Suppressor macrophage (primary cell): ENCODE results near the gene UBTD1.
"Not testable (repeated sequence)": the region's sequence is repeated elsewhere in the genome, so short reads cannot be mapped to it uniquely, and the experiment has no call there.

Source experiments
- DNase-seq, 4 experiments: peaks; one replicate each; pipeline ENCODE4 v3.0.0-alpha.2; 2020 to 2022
- total RNA-seq, 17 experiments: gene quantifications; one replicate each; lab custom pipeline; 2026; ENCODE audit warnings: mixed read lengths in 6 of 17, inconsistent platforms in 3 of 17; lab: John Stamatoyannopoulos, UW

Gene UBTD1
- 11.1 to 161 (median 48.7) reads per million in 17 experiments for total RNA-seq

- peak in 1 of 4 experiments; percentile 18 for DNase-seq
Observed at GRCh38 chr10:97498841-97499560, at the start of gene UBTD1. Gene UBTD1, plus strand, starts transcription at chr10:97498924. Its CDS starts 280 bp downstream, at chr10:97499204.

GRCh38 chr10:97450828-97451227, 47.9 kb upstream of the UBTD1 start:
- DNase-seq = no peak

- no peak for DNase-seq
Observed at GRCh38 chr10:97451605-97452004, 47.1 kb upstream of the UBTD1 start.

GRCh38 chr10:97452352-97452751, 46.4 kb upstream of the UBTD1 start:
- DNase-seq = no peak

- peak in 1 of 4 experiments; percentile 19 for DNase-seq
Observed at GRCh38 chr10:97454330-97455036, 44.2 kb upstream of the UBTD1 start.

- DNase-seq = no peak
Observed at GRCh38 chr10:97456034-97456685, 42.6 kb upstream of the UBTD1 start.

GRCh38 chr10:97456686-97457065, 42.0 kb upstream of the UBTD1 start:
- DNase-seq = no peak

GRCh38 chr10:97459111-97459510, 39.6 kb upstream of the UBTD1 start:
- no peak for DNase-seq

- DNase-seq = no peak
Observed at GRCh38 chr10:97459933-97460332, 38.8 kb upstream of the UBTD1 start.

- DNase-seq = no peak
Observed at GRCh38 chr10:97462309-97462708, 36.4 kb upstream of the UBTD1 start.

GRCh38 chr10:97463363-97464132, 35.2 kb upstream of the UBTD1 start:
- DNase-seq = peak; percentile 57 to 66 (median 61)

- DNase-seq = no peak
Observed at GRCh38 chr10:97464226-97464625, 34.5 kb upstream of the UBTD1 start.

- no peak for DNase-seq
Observed at GRCh38 chr10:97465982-97466381, 32.7 kb upstream of the UBTD1 start.

- no peak for DNase-seq
Observed at GRCh38 chr10:97466755-97467154, 32.0 kb upstream of the UBTD1 start.

- no peak for DNase-seq
Observed at GRCh38 chr10:97468162-97468561, 30.6 kb upstream of the UBTD1 start.

- DNase-seq = not testable (repeated sequence)
Observed at GRCh38 chr10:97468781-97469180, 29.9 kb upstream of the UBTD1 start.

GRCh38 chr10:97474918-97475317, 23.8 kb upstream of the UBTD1 start:
- no peak for DNase-seq

- DNase-seq = peak; percentile 82 to 88 (median 84)
Observed at GRCh38 chr10:97475936-97476594, 22.7 kb upstream of the UBTD1 start.

- not testable (repeated sequence) for DNase-seq
Observed at GRCh38 chr10:97479410-97479809, 19.3 kb upstream of the UBTD1 start.

GRCh38 chr10:97479939-97480338, 18.8 kb upstream of the UBTD1 start:
- no peak for DNase-seq

- DNase-seq = no peak
Observed at GRCh38 chr10:97481071-97481470, 17.7 kb upstream of the UBTD1 start.

- peak in 2 of 4 experiments; percentile 23 for DNase-seq
Observed at GRCh38 chr10:97482381-97482780, 16.3 kb upstream of the UBTD1 start.
